Keratinocyte (primary cell): Measurements from ENCODE around the gene CCDC27.

Experiments
- CTCF ChIP-seq, 3 experiments: IDR thresholded peaks in 1 of 3; conservative IDR thresholded peaks in 1 of 3; optimal IDR thresholded peaks in 1 of 3; 2 replicates in 2 of 3; 3 replicates in 1 of 3; pipeline versions ENCODE3 to v1.5.1; 2011; ENCODE audit warnings: low read length in 3 of 3, mild to moderate bottlenecking in 3 of 3, moderate library complexity in 2 of 3, control low read depth in 1 of 3, inconsistent platforms in 1 of 3; ENCODE audit not compliant: insufficient read depth in 2 of 3; ENCODE audit errors: extremely low read depth in 1 of 3
- EZH2 ChIP-seq: IDR thresholded peaks from one replicate; pipeline ENCODE4 v1.6.1; 2012; ENCODE audit warnings: inconsistent platforms, mild to moderate bottlenecking, low read length, moderate library complexity

GRCh38 chr1:3744646-3745045, 7.6 kb upstream of the CCDC27 start:
- TF ChIP-seq CTCF (optimal IDR thresholded peaks at IDR 0.05 in 1 of 3, IDR thresholded peaks at IDR 0.05 in 1 of 3, conservative IDR thresholded peaks at IDR 0.05 in 1 of 3; ENCODE audit: extremely low read depth in 1 of 3, insufficient read depth in 2 of 3, low read length in 3 of 3) (no peak), EZH2 (no peak)
